PC-9 (cell line): ENCODE data around the gene NCOA3. TPM values are rescaled to one million over a fixed set of nuclear protein-coding genes. Genes with fewer than 3 reads are reported as not detected.

Experiments
- BruUV-seq: library from RNA; stranded (reverse); fragments of 400-500 nt; replicated peaks from 2 replicates; lab custom pipeline; 2021; lab: Mats Ljungman, UMichigan
- CTCF ChIA-PET: fragments of 300-600 bp; sonication (Branson Sonifier 250); formaldehyde crosslinking; loops from one replicate; lab custom pipeline; 2022; ENCODE audit warnings: antibody characterized with exemption; lab: Charles Lee
- POLR2A ChIA-PET: fragments of 300-600 bp; sonication (Branson Sonifier 250); formaldehyde crosslinking; loops from one replicate; lab custom pipeline; 2022; ENCODE audit warnings: antibody characterized with exemption; ENCODE audit not compliant: unreplicated experiment; lab: Charles Lee
- DNase-seq, 2 experiments: peaks; one replicate each; pipeline versions ENCODE4 v3.0.0 to v3.0.0-alpha.2; 2015 to 2022; ENCODE audit warnings: mixed read lengths in 1 of 2
- H2AFZ ChIP-seq: fragments of 200-600 bp; sonication (generic); 2 replicates; pipeline ENCODE4 v1.8.1; 2017; ENCODE audit warnings: antibody characterized with exemption
- H3F3A ChIP-seq: fragments of 200-600 bp; sonication (generic); 2 replicates; pipeline ENCODE4 v1.8.1; 2017; ENCODE audit warnings: antibody characterized with exemption, mild to moderate bottlenecking, low read depth; ENCODE audit not compliant: insufficient read depth
- H3K27ac ChIP-seq: fragments of 200-600 bp; sonication (generic); 2 replicates; pipeline ENCODE4 v1.6.1; 2016; ENCODE audit warnings: mixed run types
- H3K27me3 ChIP-seq: fragments of 200-600 bp; sonication (generic); 2 replicates; pipeline ENCODE4 v1.6.1; 2016; ENCODE audit warnings: low read depth, mixed run types; ENCODE audit not compliant: insufficient read depth
- H3K36me3 ChIP-seq: fragments of 200-600 bp; sonication (generic); 2 replicates; pipeline ENCODE4 v1.6.1; 2016; ENCODE audit warnings: low read depth, mixed run types
- H3K4me1 ChIP-seq: fragments of 200-600 bp; sonication (generic); replicated peaks from 2 replicates; pipeline ENCODE4 v1.6.1; 2016; ENCODE audit warnings: mixed run types; ENCODE audit not compliant: insufficient read depth
- H3K4me2 ChIP-seq: fragments of 200-600 bp; sonication (generic); 2 replicates; pipeline ENCODE4 v1.6.1; 2017; ENCODE audit warnings: mixed run types
- H3K4me3 ChIP-seq: fragments of 200-600 bp; sonication (generic); 2 replicates; pipeline ENCODE4 v1.6.1; 2016; ENCODE audit warnings: mixed run types
- H3K79me2 ChIP-seq: fragments of 200-600 bp; sonication (generic); 2 replicates; pipeline ENCODE4 v1.6.1; 2017; ENCODE audit warnings: low read depth, mixed run types
- H3K9me2 ChIP-seq: fragments of 200-600 bp; sonication (generic); 2 replicates; pipeline ENCODE4 v1.8.1; 2017; ENCODE audit warnings: mild to moderate bottlenecking; ENCODE audit not compliant: insufficient read depth
- H3K9me3 ChIP-seq: fragments of 200-600 bp; sonication (generic); 2 replicates; pipeline ENCODE4 v1.8.1; 2016; ENCODE audit warnings: low read depth; ENCODE audit not compliant: insufficient read depth
- H4K20me1 ChIP-seq: fragments of 200-600 bp; sonication (generic); 2 replicates; pipeline ENCODE4 v1.8.1; 2017; ENCODE audit not compliant: insufficient read depth
- CTCF ChIP-seq: fragments of 200-600 bp; sonication (generic); conservative IDR thresholded peaks from 2 replicates; pipeline ENCODE4 v1.6.1; 2017; ENCODE audit warnings: mixed run types, antibody characterized with exemption, mild to moderate bottlenecking, moderate library complexity
- EZH2 ChIP-seq: fragments of 200-600 bp; sonication (generic); IDR thresholded peaks from 2 replicates; pipeline ENCODE4 v1.8.0; 2017; ENCODE audit warnings: antibody characterized with exemption, low read depth
- intact Hi-C: fragments of 100-400 bp; cut with micrococcal nuclease; formaldehyde crosslinking; loops from one replicate; pipeline ENCODE4 v1.10.0; 2022; ENCODE audit not compliant: unreplicated experiment
- total RNA-seq: library from RNA; stranded (reverse); gene quantifications from 2 replicates; pipeline ENCODE4 v1.2.3, GENCODE V29; 2021

Gene NCOA3
- total RNA-seq, 1 experiment from 2014 or later: 78.0 TPM

GRCh38 chr20:47654370-47654769 is 152.7 kb downstream of the NCOA3 start:
- H3F3A ChIP-seq: peaks cover 99% of the 10 kb centered on the region
- intact Hi-C loops: no loop called here
- no peaks in the 10 kb centered on the region for H3K79me2 ChIP-seq
- no peaks in the 10 kb centered on the region for H3K4me1 ChIP-seq
- no peak overlapping the region for H3K4me3 ChIP-seq
- H4K20me1 ChIP-seq: peaks cover 32% of the 10 kb centered on the region
- POLR2A ChIA-PET: no interaction called here
- BruUV-seq: no TSS peak
- H3K36me3 ChIP-seq: peaks cover 64% of the 10 kb centered on the region
- TF ChIP-seq CTCF: no peak
- no peak for TF ChIP-seq EZH2
- CTCF ChIA-PET: no interaction called here
- no peaks in the 10 kb centered on the region for H3K9me3 ChIP-seq
- DNase-seq: no peak
- H3K4me2 ChIP-seq: no peak overlapping the region
- H3K27ac ChIP-seq: 0 out of 2 replicates have a peak overlapping the region, but pooled peaks have one; percentile 15
- no peaks in the 10 kb centered on the region for H3K27me3 ChIP-seq
- no peaks in the 10 kb centered on the region for H3K9me2 ChIP-seq
- no peak overlapping the region for H2AFZ ChIP-seq

- no peak for DNase-seq
- H3K27me3 ChIP-seq: no peaks in the 10 kb centered on the region
- TF ChIP-seq EZH2 (no peak), CTCF (no peak)
- H3K9me3 ChIP-seq: no peaks in the 10 kb centered on the region
- peaks cover 35% of the 10 kb centered on the region for H4K20me1 ChIP-seq
- no peaks in the 10 kb centered on the region for H3K4me1 ChIP-seq
- peaks cover 99% of the 10 kb centered on the region for H3F3A ChIP-seq
- intact Hi-C loops: no loop called here
- no peak overlapping the region for H2AFZ ChIP-seq
- CTCF ChIA-PET: no interaction called here
- H3K4me2 ChIP-seq: no peak overlapping the region
- no peak overlapping the region for H3K4me3 ChIP-seq
- POLR2A ChIA-PET: no interaction called here
- H3K9me2 ChIP-seq: no peaks in the 10 kb centered on the region
- peaks cover 72% of the 10 kb centered on the region for H3K36me3 ChIP-seq
- no peaks in the 10 kb centered on the region for H3K79me2 ChIP-seq
- H3K27ac ChIP-seq: peak overlapping the region; percentile 9; the same call in 1 of the 2 replicates
- no TSS peak for BruUV-seq
Measured at GRCh38 chr20:47655635-47656034, 153.9 kb downstream of the NCOA3 start.

- no peaks in the 10 kb centered on the region for H3K79me2 ChIP-seq
- H3K4me2 ChIP-seq: no peak overlapping the region
- TF ChIP-seq EZH2: no peak
- no peak for TF ChIP-seq CTCF
- H3K9me2 ChIP-seq: no peaks in the 10 kb centered on the region
- no peaks in the 10 kb centered on the region for H3K27me3 ChIP-seq
- intact Hi-C loops: no loop called here
- H3K9me3 ChIP-seq: no peaks in the 10 kb centered on the region
- no peak overlapping the region for H3K4me3 ChIP-seq
- CTCF ChIA-PET: no interaction called here
- H2AFZ ChIP-seq: no peak overlapping the region
- peaks cover 99% of the 10 kb centered on the region for H3F3A ChIP-seq
- POLR2A ChIA-PET: no interaction called here
- H4K20me1 ChIP-seq: peaks cover 42% of the 10 kb centered on the region
- peaks cover 71% of the 10 kb centered on the region for H3K36me3 ChIP-seq
- DNase-seq: no peak
- H3K27ac ChIP-seq: no peak overlapping the region
- no peaks in the 10 kb centered on the region for H3K4me1 ChIP-seq
- BruUV-seq: no TSS peak
Measured at GRCh38 chr20:47656318-47656717, 154.6 kb downstream of the NCOA3 start.
